Fibroblast of mammary gland (primary cell): Measurements from ENCODE around the gene ZNF225.
"Not testable (repeated sequence)": the region's sequence is repeated elsewhere in the genome, so short reads cannot be mapped to it uniquely, and the experiment has no call there.

ENCODE experiments used
- DNase-seq: peaks from one replicate; pipeline ENCODE4 v3.0.0-alpha.2; 2010; ENCODE audit warnings: low read depth
- H3K4me3 ChIP-seq: 2 replicates; pipeline ENCODE4 v1.5.1; 2011; ENCODE audit warnings: low read depth, mild to moderate bottlenecking, low read length, moderate library complexity; ENCODE audit not compliant: control insufficient read depth
- TF ChIP-seq, protein P1 (sequence below): conservative IDR thresholded peaks from 2 replicates; pipeline ENCODE4 v1.5.1; 2011; ENCODE audit warnings: low read depth, low read length, inconsistent platforms; ENCODE audit not compliant: control insufficient read depth, insufficient read depth

Gene ZNF225

GRCh38 chr19:44156475-44156874 lies 43.3 kb downstream of the ZNF225 start:
- DNase-seq: no peak
- H3K4me3 ChIP-seq: no peak overlapping the region
- TF ChIP-seq, protein P1, sequence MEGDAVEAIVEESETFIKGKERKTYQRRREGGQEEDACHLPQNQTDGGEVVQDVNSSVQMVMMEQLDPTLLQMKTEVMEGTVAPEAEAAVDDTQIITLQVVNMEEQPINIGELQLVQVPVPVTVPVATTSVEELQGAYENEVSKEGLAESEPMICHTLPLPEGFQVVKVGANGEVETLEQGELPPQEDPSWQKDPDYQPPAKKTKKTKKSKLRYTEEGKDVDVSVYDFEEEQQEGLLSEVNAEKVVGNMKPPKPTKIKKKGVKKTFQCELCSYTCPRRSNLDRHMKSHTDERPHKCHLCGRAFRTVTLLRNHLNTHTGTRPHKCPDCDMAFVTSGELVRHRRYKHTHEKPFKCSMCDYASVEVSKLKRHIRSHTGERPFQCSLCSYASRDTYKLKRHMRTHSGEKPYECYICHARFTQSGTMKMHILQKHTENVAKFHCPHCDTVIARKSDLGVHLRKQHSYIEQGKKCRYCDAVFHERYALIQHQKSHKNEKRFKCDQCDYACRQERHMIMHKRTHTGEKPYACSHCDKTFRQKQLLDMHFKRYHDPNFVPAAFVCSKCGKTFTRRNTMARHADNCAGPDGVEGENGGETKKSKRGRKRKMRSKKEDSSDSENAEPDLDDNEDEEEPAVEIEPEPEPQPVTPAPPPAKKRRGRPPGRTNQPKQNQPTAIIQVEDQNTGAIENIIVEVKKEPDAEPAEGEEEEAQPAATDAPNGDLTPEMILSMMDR: no peak

GRCh38 chr19:44163789-44164188 lies 50.6 kb downstream of the ZNF225 start:
- no peak overlapping the region for H3K4me3 ChIP-seq
- DNase-seq: no peak
- TF ChIP-seq, protein P1: no peak

DNA sequence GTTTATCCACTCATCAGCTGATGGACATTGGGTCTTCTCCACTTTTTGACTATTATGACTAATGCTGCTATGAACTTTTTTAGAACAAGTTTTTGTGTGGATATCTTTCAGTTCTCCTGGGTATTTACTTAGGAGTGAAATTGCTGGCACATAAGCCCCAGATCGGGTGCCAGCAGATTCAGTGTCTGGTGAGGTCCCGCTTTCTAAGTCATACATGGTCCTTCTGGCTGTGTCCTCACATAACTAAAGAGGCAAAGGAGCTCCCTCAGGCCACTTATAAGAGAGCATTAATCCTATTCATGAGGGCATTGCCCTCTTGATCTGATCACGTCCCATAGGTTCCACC lies 51.1 kb downstream of the ZNF225 start:
- TF ChIP-seq, protein P1: no peak

GRCh38 chr19:44164673-44165512 lies 51.7 kb downstream of the ZNF225 start, which contains the start of gene ZNF226:
TSS of gene ZNF226 (plus strand) at chr19:44165100. CDS start at chr19:44170081, 4,981 bp downstream.
- TF ChIP-seq, protein P1: no peak
- H3K4me3 ChIP-seq: peak within 1 kb of the TSS; percentile 96
- peak; percentile 98 for DNase-seq

More for the DNA sequence above, 51.1 kb downstream of the ZNF225 start:
- DNase-seq: no peak
- H3K4me3 ChIP-seq: peak overlapping the region; percentile 96

GRCh38 chr19:44170660-44171059 lies 57.5 kb downstream of the ZNF225 start:
- DNase-seq, H3K4me3 ChIP-seq: not testable (repeated sequence)

GRCh38 chr19:44176590-44176989 lies 63.4 kb downstream of the ZNF225 start:
- TF ChIP-seq, protein P1: no peak
- peak; percentile 27 for DNase-seq
- H3K4me3 ChIP-seq: no peak overlapping the region

DNA sequence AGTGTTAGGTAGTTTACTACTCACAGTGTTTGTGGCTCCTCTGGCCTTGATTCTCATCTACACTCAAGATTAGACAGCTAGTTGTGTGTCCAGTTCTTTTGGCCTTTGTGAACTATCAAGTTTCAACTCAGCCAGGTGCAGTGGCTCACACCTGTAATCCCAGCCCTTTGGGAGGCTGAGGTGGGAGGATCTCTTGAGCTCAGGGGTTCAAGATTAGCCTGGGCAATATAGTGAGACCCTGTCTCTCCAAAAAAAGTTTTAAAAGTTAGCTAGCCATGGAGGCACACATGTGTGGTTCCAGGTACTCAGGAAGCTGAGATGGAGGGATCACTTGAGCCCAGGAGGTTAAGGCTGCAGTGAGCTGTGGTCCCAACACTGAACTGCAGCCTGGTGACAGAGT lies 67.8 kb downstream of the ZNF225 start:
- DNase-seq: no peak
- H3K4me3 ChIP-seq: no peak overlapping the region
- TF ChIP-seq, protein P1: no peak
